HCT116 (cell line): ENCODE measurements around the gene TPT1. TPM values are rescaled to one million over a fixed set of nuclear protein-coding genes. Genes with fewer than 3 reads are reported as not detected.
A peak's percentile ranks its signal among the peaks of the same experiment; 100 is the strongest.

Experiments
- ATAC-seq: fragments of 200-7000 bp; cut with Tn5 transposase; 2 replicates; pipeline ENCODE4 v1.9.1; 2020; ENCODE audit warnings: mild to moderate bottlenecking, moderate library complexity
- BruUV-seq: library from RNA; stranded (reverse); fragments of 400-500 nt; replicated peaks from 2 replicates; lab custom pipeline; 2021; lab: Mats Ljungman, UMichigan
- CTCF ChIA-PET: fragments of 300-600 bp; sonication (Branson Sonifier 250); formaldehyde crosslinking; loops from one replicate; lab custom pipeline; 2021; ENCODE audit warnings: antibody characterized with exemption; lab: Charles Lee
- POLR2A ChIA-PET: fragments of 300-600, 350-600 bp; sonication (Branson Sonifier 250); formaldehyde crosslinking; loops from one replicate; lab custom pipeline; 2021; ENCODE audit warnings: antibody characterized with exemption; lab: Charles Lee
- RAD21 ChIA-PET, 2 experiments: fragments of 300-600 bp; sonication (Branson Sonifier 250); formaldehyde crosslinking; loops; one replicate each; lab custom pipeline; 2023; ENCODE audit warnings: low total read pairs in 2 of 2; ENCODE audit not compliant: uncharacterized antibody in 2 of 2, unreplicated experiment in 2 of 2, low non-redundant PET in 1 of 2; lab: Charles Lee
- DNase-seq: peaks from one replicate; pipeline ENCODE4 v3.0.0-alpha.2; 2010; ENCODE audit warnings: low read depth, low spot score
- H2AFZ ChIP-seq: fragments of 200-600 bp; shearing (Covaris generic), sonication (generic); 2 replicates; pipeline ENCODE4 v1.6.1; 2017; ENCODE audit warnings: low read depth, mixed run types, mixed read lengths, antibody characterized with exemption, low read length; ENCODE audit not compliant: poor library complexity, severe bottlenecking
- H3K27ac ChIP-seq: 2 replicates; pipeline ENCODE4 v1.5.1; 2012; ENCODE audit warnings: low read depth, low read length
- H3K27me3 ChIP-seq: fragments of 200-600 bp; sonication (generic); 2 replicates; pipeline ENCODE4 v1.6.1; 2016; ENCODE audit warnings: mixed run types, low read length, mixed read lengths; ENCODE audit not compliant: insufficient read depth
- H3K36me3 ChIP-seq, 2 experiments: fragments of 200-500 bp in 1 of 2; fragments of 200-600 bp in 1 of 2; sonication (Bioruptor generic) in 1 of 2; sonication (generic) in 1 of 2; 2 replicates each; pipeline versions ENCODE4 v1.5.1 to v1.6.1; 2014 to 2016; ENCODE audit warnings: low read length in 2 of 2, inconsistent platforms in 1 of 2, mixed read lengths in 1 of 2, mixed run types in 1 of 2; ENCODE audit not compliant: insufficient read depth in 2 of 2, control insufficient read depth in 1 of 2
- H3K4me1 ChIP-seq, 2 experiments: fragments of 200-600 bp in 1 of 2; sonication (generic) in 1 of 2; 2 replicates each; pipeline versions ENCODE4 v1.5.1 to v1.6.1; 2012 to 2017; ENCODE audit warnings: low read length in 2 of 2, inconsistent platforms in 1 of 2, mild to moderate bottlenecking in 1 of 2, mixed read lengths in 1 of 2, mixed run types in 1 of 2, moderate library complexity in 1 of 2; ENCODE audit not compliant: insufficient read depth in 2 of 2, control insufficient read depth in 1 of 2
- H3K4me2 ChIP-seq: fragments of 200-600 bp; sonication (generic); 2 replicates; pipeline ENCODE4 v1.6.1; 2017; ENCODE audit warnings: mixed run types, low read length, mixed read lengths
- H3K4me3 ChIP-seq, 2 experiments: fragments of 200-600 bp in 1 of 2; sonication (generic) in 1 of 2; replicated peaks in 1 of 2; 2 replicates each; pipeline ENCODE4 v1.5.1; 2011 to 2016; ENCODE audit warnings: low read length in 2 of 2, control low read depth in 1 of 2, low read depth in 1 of 2, mild to moderate bottlenecking in 1 of 2, mixed read lengths in 1 of 2, mixed run types in 1 of 2
- H3K79me2 ChIP-seq: fragments of 200-600 bp; sonication (generic); 2 replicates; pipeline ENCODE4 v1.6.1; 2017; ENCODE audit warnings: mild to moderate bottlenecking, mixed run types, low read length, moderate library complexity, mixed read lengths; ENCODE audit not compliant: insufficient read depth
- H3K9ac ChIP-seq: fragments of 200-600 bp; sonication (generic); 2 replicates; pipeline ENCODE4 v1.6.1; 2016; ENCODE audit warnings: low read length, mixed read lengths
- H3K9me2 ChIP-seq: fragments of 200-600 bp; sonication (generic), shearing (Covaris generic); 2 replicates; pipeline ENCODE4 v1.6.1; 2017; ENCODE audit warnings: mixed run types, mild to moderate bottlenecking, moderate library complexity; ENCODE audit not compliant: insufficient read depth
- H3K9me3 ChIP-seq, 2 experiments: fragments of 200-500 bp in 1 of 2; fragments of 200-600 bp in 1 of 2; sonication (Bioruptor generic) in 1 of 2; sonication (generic) in 1 of 2; 2 replicates each; pipeline ENCODE4 v1.6.1; 2014 to 2017; ENCODE audit warnings: low read length in 2 of 2, mixed read lengths in 2 of 2, inconsistent platforms in 1 of 2, low read depth in 1 of 2, mild to moderate bottlenecking in 1 of 2, mixed run types in 1 of 2, moderate library complexity in 1 of 2; ENCODE audit not compliant: control insufficient read depth in 1 of 2, insufficient read depth in 1 of 2
- H4K20me1 ChIP-seq: fragments of 200-600 bp; sonication (generic), shearing (Covaris generic); 2 replicates; pipeline ENCODE4 v1.6.1; 2017; ENCODE audit warnings: mixed run types, mild to moderate bottlenecking, moderate library complexity; ENCODE audit not compliant: insufficient read depth
- CBX3 ChIP-seq: IDR thresholded peaks from 2 replicates; pipeline ENCODE4 v1.6.1; 2012; ENCODE audit warnings: low read depth
- CEBPB ChIP-seq: IDR thresholded peaks from 2 replicates; pipeline ENCODE4 v1.6.1; 2012; ENCODE audit warnings: low read depth
- CTCF ChIP-seq, 3 experiments: fragments of 200-600 bp in 1 of 3; sonication (generic) in 1 of 3; IDR thresholded peaks in 2 of 3; conservative IDR thresholded peaks in 1 of 3; 2 replicates each; pipeline ENCODE4 v1.5.1; 2012 to 2017; ENCODE audit warnings: low read depth in 2 of 3, low read length in 2 of 3, antibody characterized with exemption in 1 of 3, borderline replicate concordance in 1 of 3, control low read depth in 1 of 3, mild to moderate bottlenecking in 1 of 3, mixed read lengths in 1 of 3, mixed run types in 1 of 3, moderate library complexity in 1 of 3; ENCODE audit not compliant: insufficient read depth in 1 of 3
- ELF1 ChIP-seq: IDR thresholded peaks from 2 replicates; pipeline ENCODE4 v1.6.1; 2012; ENCODE audit warnings: low read depth, borderline replicate concordance
- POLR2A ChIP-seq: IDR thresholded peaks from 2 replicates; pipeline ENCODE4 v1.7.0; 2011; ENCODE audit warnings: borderline replicate concordance; ENCODE audit not compliant: insufficient read depth, insufficient read length; ENCODE audit errors: extremely low read depth
- POLR2AphosphoS5 ChIP-seq: IDR thresholded peaks from 2 replicates; pipeline ENCODE4 v1.6.1; 2011; ENCODE audit warnings: mild to moderate bottlenecking, low read depth, low read length, moderate library complexity
- SIN3A ChIP-seq: IDR thresholded peaks from 2 replicates; pipeline ENCODE4 v1.6.1; 2012; ENCODE audit warnings: low read depth
- SP1 ChIP-seq: IDR thresholded peaks from 2 replicates; pipeline ENCODE4 v1.6.1; 2012; ENCODE audit warnings: low read depth
- TCF7L2 ChIP-seq: IDR thresholded peaks from 2 replicates; pipeline ENCODE4 v1.7.0; 2011; ENCODE audit warnings: borderline replicate concordance, inconsistent platforms; ENCODE audit not compliant: insufficient read depth, insufficient read length; ENCODE audit errors: extremely low read depth
- YY1 ChIP-seq: IDR thresholded peaks from 2 replicates; pipeline ENCODE4 v1.6.1; 2011; ENCODE audit warnings: low read length, low read depth, moderate library complexity, mild to moderate bottlenecking; ENCODE audit not compliant: insufficient replicate concordance; ENCODE audit errors: extremely low read depth
- intact Hi-C: fragments of 100-400 bp; cut with micrococcal nuclease; formaldehyde crosslinking; loops from 2 replicates; pipeline ENCODE4 v1.10.0; 2022
- total RNA-seq: library from RNA; stranded (reverse); gene quantifications from one replicate; pipeline ENCODE4 v1.2.1, GENCODE V29; 2021; ENCODE audit not compliant: unreplicated experiment
- TF ChIP-seq, protein P1 (sequence below): IDR thresholded peaks from 2 replicates; pipeline ENCODE4 v1.6.1; 2012

TPT1 gene
- total RNA-seq, 1 experiment from 2014 or later = 2,859 TPM

DNA sequence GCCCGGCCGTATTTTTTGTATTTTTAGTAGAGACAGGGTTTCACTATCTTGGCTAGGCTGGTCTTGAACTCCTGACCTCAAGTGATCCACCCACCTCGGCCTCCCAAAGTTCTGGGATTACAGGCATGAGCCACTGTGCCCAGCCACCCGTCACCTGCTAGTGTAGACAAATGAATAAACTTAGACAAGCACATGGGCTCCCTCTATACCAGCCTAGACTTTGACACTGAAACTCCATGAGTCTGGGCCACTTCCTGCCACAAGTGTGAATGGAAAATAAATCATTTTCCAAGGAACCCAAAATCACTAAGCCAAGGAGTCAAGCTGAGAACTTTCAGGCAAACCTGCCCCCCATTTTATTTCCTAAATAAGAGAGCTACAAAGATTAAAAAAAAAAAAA is 27.0 kb upstream of the TPT1 start:
- TF ChIP-seq SIN3A (no peak), CBX3 (no peak), CTCF (IDR thresholded peaks at IDR 0.05 in 2 of 3, conservative IDR thresholded peaks at IDR 0.05 in 1 of 3; ENCODE audit: borderline replicate concordance in 1 of 3, insufficient read depth in 1 of 3, low read depth in 2 of 3, low read length in 2 of 3) (no peak)
- ChIA-PET POLR2A (interaction anchor here (1.3 to 2.0 kb wide), 2 partner anchors 27 to 32 kb away, joined by 3 to 15 read pairs; partner anchors contain the start of gene TPT1), RAD21 (interaction anchor here in 1 of 2 experiments (0.7 kb wide), 1 partner anchor 654 kb away, joined by 3 read pairs; no protein-coding TSS in a partner anchor), CTCF (interaction anchor here (1.0 to 1.7 kb wide), 3 partner anchors 26 to 97 kb away, joined by 3 to 6 read pairs (median 3); partner anchors contain the start of genes COG3 and TPT1)
- H3K4me1 ChIP-seq = peaks cover 17 to 55% of the 10 kb centered on the region in 2 experiments
- no peaks in the 10 kb centered on the region for H3K27me3 ChIP-seq
- no TSS peak for BruUV-seq
- H3K27ac ChIP-seq = peak overlapping the region; percentile 71
- H3K9me3 ChIP-seq = no peaks in the 10 kb centered on the region
- no peaks in the 10 kb centered on the region; the same call in 1 of the 2 replicates for H3K79me2 ChIP-seq
- H3K4me3 ChIP-seq = peak overlapping the region in 1 of 2 experiments; percentile 31; a peak in 2 of 4 replicates
- H3K9ac ChIP-seq = 0 out of 2 replicates have a peak overlapping the region, but pooled peaks have one; percentile 28
- no peak overlapping the region for H2AFZ ChIP-seq
- intact Hi-C loops = no loop called here
- H3K4me2 ChIP-seq = peak overlapping the region; percentile 71
- DNase-seq = no peak
- H4K20me1 ChIP-seq = no peaks in the 10 kb centered on the region
- H3K9me2 ChIP-seq = no peaks in the 10 kb centered on the region
- no peak for ATAC-seq
- H3K36me3 ChIP-seq = no peaks in the 10 kb centered on the region

GRCh38 chr13:45367358-45367757 is 26.4 kb upstream of the TPT1 start:
- Histone ChIP-seq H3K27ac (peak overlapping the region; percentile 71), H3K9me2 (no peaks in the 10 kb centered on the region), H3K4me1 (peaks cover 23 to 61% of the 10 kb centered on the region in 2 experiments), H3K9me3 (no peaks in the 10 kb centered on the region), H3K9ac (peak overlapping the region; percentile 54), H2AFZ (no peak overlapping the region), H3K4me2 (peak overlapping the region; percentile 71), H4K20me1 (no peaks in the 10 kb centered on the region), H3K27me3 (no peaks in the 10 kb centered on the region), H3K36me3 (no peaks in the 10 kb centered on the region), H3K4me3 (peak overlapping the region; percentile 11 to 31; a peak in 2 of 4 replicates), H3K79me2 (no peaks in the 10 kb centered on the region; the same call in 1 of the 2 replicates)
- POLR2A ChIA-PET = interaction anchor here (0.6 to 2.0 kb wide), 4 partner anchors 26 to 43 kb away, joined by 3 to 15 read pairs (median 4); partner anchors contain the start of gene TPT1
- BruUV-seq = no TSS peak
- ATAC-seq (peak; percentile 91), DNase-seq (peak; percentile 95)
- TF ChIP-seq CBX3 = no peak
- TF ChIP-seq CTCF (IDR thresholded peaks at IDR 0.05 in 2 of 3, conservative IDR thresholded peaks at IDR 0.05 in 1 of 3; ENCODE audit: borderline replicate concordance in 1 of 3, insufficient read depth in 1 of 3, low read depth in 2 of 3, low read length in 2 of 3) = no peak
- TF ChIP-seq TCF7L2 = peak; percentile 41
- TF ChIP-seq SP1 = no peak
- TF ChIP-seq, protein P1, sequence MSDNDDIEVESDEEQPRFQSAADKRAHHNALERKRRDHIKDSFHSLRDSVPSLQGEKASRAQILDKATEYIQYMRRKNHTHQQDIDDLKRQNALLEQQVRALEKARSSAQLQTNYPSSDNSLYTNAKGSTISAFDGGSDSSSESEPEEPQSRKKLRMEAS = no peak
- TF ChIP-seq YY1 = peak; percentile 65
- peak; percentile 63 for TF ChIP-seq POLR2AphosphoS5
- no peak for TF ChIP-seq ELF1
- TF ChIP-seq CEBPB = no peak
- no peak for TF ChIP-seq POLR2A
- intact Hi-C loops = no loop called here
- CTCF ChIA-PET = interaction anchor here (1.0 to 1.7 kb wide), 3 partner anchors 26 to 98 kb away, joined by 3 to 6 read pairs (median 3); partner anchors contain the start of genes COG3 and TPT1
- RAD21 ChIA-PET = interaction anchor here in 1 of 2 experiments (0.7 kb wide), 2 partner anchors 26 to 653 kb away, joined by 3 read pairs; partner anchors contain the start of gene TPT1
